IMR-90 (cell line): Measurements from ENCODE around the gene TXNDC9. TPM values are rescaled to one million over a fixed set of nuclear protein-coding genes. Genes with fewer than 3 reads are reported as not detected.

Experiments
- ATAC-seq: fragments of 200-7000 bp; cut with Tn5 transposase; 2 replicates; pipeline ENCODE4 v1.9.1; 2020; ENCODE audit warnings: low read depth, mild to moderate bottlenecking, moderate library complexity
- BruUV-seq: library from RNA; stranded (reverse); fragments of 400-500 nt; replicated peaks from 2 replicates; lab custom pipeline; 2021; lab: Mats Ljungman, UMichigan
- CTCF ChIA-PET: fragments of 300-600 bp; formaldehyde crosslinking; extraction: SDS; loops from one replicate; lab custom pipeline; 2021; ENCODE audit warnings: antibody characterized with exemption; lab: Yijun Ruan, JAX
- POLR2A ChIA-PET: fragments of 300-600 bp; sonication (Branson Sonifier 250); formaldehyde crosslinking; loops from one replicate; lab custom pipeline; 2022; ENCODE audit warnings: antibody characterized with exemption; ENCODE audit not compliant: unreplicated experiment; lab: Charles Lee
- DNase-seq: peaks from one replicate; pipeline ENCODE4 v3.0.0; 2013
- H2AFZ ChIP-seq: replicated peaks from 2 replicates; pipeline ENCODE3; 2013; ENCODE audit warnings: low read length, mild to moderate bottlenecking; ENCODE audit not compliant: poor library complexity
- H2AK5ac ChIP-seq: 2 replicates; pipeline ENCODE4 v1.6.1; 2013; ENCODE audit warnings: low read depth, low read length, inconsistent platforms
- H2AK9ac ChIP-seq: replicated peaks from 2 replicates; pipeline ENCODE3; 2013; ENCODE audit warnings: mild to moderate bottlenecking, low read depth, low read length, moderate library complexity; ENCODE audit not compliant: poor library complexity
- H2BK120ac ChIP-seq: 2 replicates; pipeline ENCODE4 v1.6.1; 2013; ENCODE audit warnings: low read depth, low read length, inconsistent platforms
- H2BK15ac ChIP-seq: 3 replicates; pipeline ENCODE4 v1.6.1; 2013; ENCODE audit warnings: low read depth, low read length, inconsistent platforms
- H2BK20ac ChIP-seq: 2 replicates; pipeline ENCODE4 v1.6.1; 2013; ENCODE audit warnings: low read depth, mild to moderate bottlenecking, inconsistent platforms, low read length, moderate library complexity
- H2BK5ac ChIP-seq: 2 replicates; pipeline ENCODE4 v1.6.1; 2013; ENCODE audit warnings: mild to moderate bottlenecking, low read depth, low read length, inconsistent platforms; ENCODE audit not compliant: poor library complexity, severe bottlenecking
- H3K14ac ChIP-seq: replicated peaks from 2 replicates; pipeline ENCODE4 v1.6.1; 2013; ENCODE audit warnings: low read depth, low read length, inconsistent platforms
- H3K18ac ChIP-seq: 2 replicates; pipeline ENCODE4 v1.6.1; 2013; ENCODE audit warnings: low read depth, low read length, control low read depth
- H3K23ac ChIP-seq: 2 replicates; pipeline ENCODE4 v1.6.1; 2013; ENCODE audit warnings: low read depth, low read length, inconsistent platforms
- H3K27ac ChIP-seq: 2 replicates; pipeline ENCODE4 v1.5.1; 2013; ENCODE audit warnings: mild to moderate bottlenecking, control low read depth, low read length; ENCODE audit not compliant: insufficient read depth
- H3K27me3 ChIP-seq: 2 replicates; pipeline ENCODE4 v1.6.1; 2013; ENCODE audit warnings: low read length; ENCODE audit not compliant: control insufficient read depth, insufficient read depth
- H3K36me3 ChIP-seq: 2 replicates; pipeline ENCODE4 v1.6.1; 2013; ENCODE audit warnings: low read length, mixed read lengths; ENCODE audit not compliant: control insufficient read depth, insufficient read depth
- H3K4ac ChIP-seq: 2 replicates; pipeline ENCODE4 v1.6.1; 2013; ENCODE audit warnings: low read depth, low read length, inconsistent platforms
- H3K4me1 ChIP-seq: 2 replicates; pipeline ENCODE4 v1.6.1; 2013; ENCODE audit warnings: low read length, mixed read lengths; ENCODE audit not compliant: control insufficient read depth, insufficient read depth
- H3K4me2 ChIP-seq: 2 replicates; pipeline ENCODE4 v1.6.1; 2013; ENCODE audit warnings: low read depth, mild to moderate bottlenecking, control low read depth, low read length, moderate library complexity
- H3K4me3 ChIP-seq: 2 replicates; pipeline ENCODE4 v1.5.1; 2013; ENCODE audit warnings: low read depth, mild to moderate bottlenecking, control low read depth, low read length, moderate library complexity; ENCODE audit not compliant: insufficient read depth
- H3K56ac ChIP-seq: 2 replicates; pipeline ENCODE4 v1.6.1; 2013; ENCODE audit warnings: low read length, inconsistent platforms; ENCODE audit not compliant: insufficient read depth; ENCODE audit errors: extremely low read depth
- H3K79me1 ChIP-seq, 2 experiments: 2 replicates each; pipeline ENCODE4 v1.6.1; 2013; ENCODE audit warnings: low read length in 2 of 2, inconsistent platforms in 1 of 2, low read depth in 1 of 2
- H3K9ac ChIP-seq: 2 replicates; pipeline ENCODE4 v1.6.1; 2013; ENCODE audit warnings: low read depth, low read length, control low read depth
- H3K9me1 ChIP-seq: 2 replicates; pipeline ENCODE4 v1.6.1; 2013; ENCODE audit warnings: low read length, inconsistent platforms; ENCODE audit not compliant: insufficient read depth
- H3K9me3 ChIP-seq: 2 replicates; pipeline ENCODE4 v1.6.1; 2013; ENCODE audit warnings: low read length; ENCODE audit not compliant: control insufficient read depth, insufficient read depth
- H4K20me1 ChIP-seq: 2 replicates; pipeline ENCODE4 v1.6.1; 2013; ENCODE audit warnings: low read length, inconsistent platforms; ENCODE audit not compliant: insufficient read depth
- H4K5ac ChIP-seq: 2 replicates; pipeline ENCODE4 v1.6.1; 2013; ENCODE audit warnings: mild to moderate bottlenecking, low read depth, low read length, control low read depth
- H4K8ac ChIP-seq, 2 experiments: 2 replicates each; pipeline ENCODE4 v1.6.1; 2013; ENCODE audit warnings: low read depth in 2 of 2, low read length in 2 of 2, control low read depth in 1 of 2, inconsistent platforms in 1 of 2
- H4K91ac ChIP-seq: 2 replicates; pipeline ENCODE4 v1.6.1; 2013; ENCODE audit warnings: low read depth, low read length, inconsistent platforms; ENCODE audit not compliant: insufficient read depth
- CEBPB ChIP-seq: IDR thresholded peaks from 2 replicates; pipeline ENCODE4 v1.6.1; 2012; ENCODE audit warnings: low read depth, low read length, improper control_type of control experiment
- CHD1 ChIP-seq: IDR thresholded peaks from 2 replicates; pipeline ENCODE4 v1.6.1; 2012; ENCODE audit warnings: low read depth, low read length, improper control_type of control experiment
- CTCF ChIP-seq: conservative IDR thresholded peaks from 2 replicates; pipeline ENCODE4 v1.5.1; 2012; ENCODE audit warnings: mild to moderate bottlenecking, low read depth, low read length, improper control_type of control experiment
- ELK1 ChIP-seq: fragments of 150-350 bp; IDR thresholded peaks from 2 replicates; pipeline ENCODE4 v1.6.1; 2016; ENCODE audit warnings: low read depth, mild to moderate bottlenecking, low read length, moderate library complexity, borderline replicate concordance
- FOS ChIP-seq: fragments of 150-350 bp; IDR thresholded peaks from 2 replicates; pipeline ENCODE4 v1.6.1; 2016; ENCODE audit warnings: low read depth, low read length
- MAFK ChIP-seq: IDR thresholded peaks from 2 replicates; pipeline ENCODE4 v1.6.1; 2012; ENCODE audit warnings: low read depth, low read length, improper control_type of control experiment
- MAZ ChIP-seq: IDR thresholded peaks from 2 replicates; pipeline ENCODE4 v1.6.1; 2012; ENCODE audit warnings: low read depth, mild to moderate bottlenecking, low read length, improper control_type of control experiment, moderate library complexity, borderline replicate concordance
- MXI1 ChIP-seq: IDR thresholded peaks from 2 replicates; pipeline ENCODE4 v1.6.1; 2012; ENCODE audit warnings: low read depth, mild to moderate bottlenecking, low read length, moderate library complexity, borderline replicate concordance
- NFE2L2 ChIP-seq: fragments of 150-350 bp; IDR thresholded peaks from 2 replicates; pipeline ENCODE4 v1.6.1; 2016; ENCODE audit warnings: low read depth, mild to moderate bottlenecking, low read length
- RAD21 ChIP-seq: IDR thresholded peaks from 2 replicates; pipeline ENCODE4 v1.6.1; 2012; ENCODE audit warnings: low read length, improper control_type of control experiment
- RCOR1 ChIP-seq: IDR thresholded peaks from 2 replicates; pipeline ENCODE4 v1.6.1; 2012; ENCODE audit warnings: mild to moderate bottlenecking, low read length, improper control_type of control experiment; ENCODE audit not compliant: insufficient replicate concordance
- RFX5 ChIP-seq: IDR thresholded peaks from 2 replicates; pipeline ENCODE4 v1.8.0; 2012; ENCODE audit warnings: low read depth, mild to moderate bottlenecking, low read length, moderate library complexity
- USF2 ChIP-seq: fragments of 150-350 bp; IDR thresholded peaks from 2 replicates; pipeline ENCODE4 v1.6.1; 2017; ENCODE audit warnings: mild to moderate bottlenecking, antibody characterized with exemption, low read length, low read depth
- WGBS, 2 experiments: methylation state at CpG; one replicate each; pipeline versions ENCODE4 v1.1.5 to v1.1.7; 2013; ENCODE audit warnings: missing lambda C conversion rate in 2 of 2; ENCODE audit not compliant: insufficient read length in 1 of 2; ENCODE audit errors: extremely low coverage in 2 of 2; 5-methylcytosine and 5-hydroxymethylcytosine counted together
- dilution Hi-C: fragments of 300-500 bp; cut with HindIII; formaldehyde crosslinking; loops from one replicate; pipeline ENCODE4 v1.14.3; 2018; ENCODE audit warnings: low sequenced_read_pairs; ENCODE audit not compliant: unreplicated experiment
- in situ Hi-C: fragments of 300-500 bp; cut with MboI; formaldehyde crosslinking; loops from 3 replicates; pipeline ENCODE4 v1.14.3; 2019; ENCODE audit warnings: low sequenced_read_pairs, inconsistent platforms, mixed read lengths
- intact Hi-C: fragments of 100-400 bp; cut with micrococcal nuclease; formaldehyde crosslinking; loops from 2 replicates; pipeline ENCODE4 v1.10.0; 2022
- polyA plus RNA-seq, 3 experiments: library from polyadenylated mRNA; depleted of rRNA; stranded (reverse); fragments of >200 nt; gene quantifications; 2 replicates each; pipeline ENCODE4 v1.2.3, GENCODE V29; 2012; ENCODE audit warnings: low replicate concordance in 1 of 3
- total RNA-seq: library from RNA; depleted of rRNA; stranded (reverse); fragments of >200 nt; gene quantifications from 2 replicates; pipeline ENCODE4 v1.2.3, GENCODE V29; 2012

TXNDC9 gene
- total and polyA plus RNA-seq, 2 of the 4 experiments (the other 2 are of a cell fraction) = 33.9 to 55.4 TPM

- Histone ChIP-seq H2AK9ac (no peak overlapping the region), H2AK5ac (no peak overlapping the region), H3K79me1 (peaks cover 3 to 5% of the 10 kb centered on the region in 2 experiments; a peak in 2 of 4 replicates), H3K36me3 (peaks cover 27% of the 10 kb centered on the region), H2BK5ac (no peak overlapping the region), H3K9ac (no peak overlapping the region), H4K5ac (no peak overlapping the region), H3K4me2 (no peak overlapping the region), H2BK120ac (no peak overlapping the region), H3K56ac (no peak overlapping the region), H2AFZ (no peak overlapping the region), H3K9me3 (no peaks in the 10 kb centered on the region), H3K4me1 (no peaks in the 10 kb centered on the region), H3K23ac (no peak overlapping the region), H3K14ac (no peak overlapping the region), H3K27ac (no peak overlapping the region), H2BK20ac (no peak overlapping the region), H2BK15ac (no peak overlapping the region), H3K4ac (no peak overlapping the region), H3K9me1 (no peaks in the 10 kb centered on the region), H3K18ac (no peak overlapping the region), H4K20me1 (no peaks in the 10 kb centered on the region), H3K27me3 (no peaks in the 10 kb centered on the region), H3K4me3 (no peak overlapping the region), H4K8ac (no peak overlapping the region), H4K91ac (no peak overlapping the region)
- in situ Hi-C loops (no loop called here), intact Hi-C loops (no loop called here), dilution Hi-C loops (no loop called here)
- TF ChIP-seq CHD1 (no peak), MAFK (no peak), RAD21 (no peak), ELK1 (no peak), NFE2L2 (no peak), USF2 (no peak), MXI1 (no peak), CTCF (no peak), RFX5 (no peak), FOS (no peak), MAZ (no peak), CEBPB (no peak), RCOR1 (no peak)
- ChIA-PET POLR2A (no interaction called here), CTCF (no interaction called here)
- DNase-seq = no peak
- no peak for ATAC-seq
- WGBS, 2 experiments = no CpG with 5 or more reads among the region's 2 CpGs
- no TSS peak for BruUV-seq
Measured at GRCh38 chr2:99382143-99382542, 46.0 kb upstream of the TXNDC9 start.
